ENCODE data around the gene RBM34.

DNA sequence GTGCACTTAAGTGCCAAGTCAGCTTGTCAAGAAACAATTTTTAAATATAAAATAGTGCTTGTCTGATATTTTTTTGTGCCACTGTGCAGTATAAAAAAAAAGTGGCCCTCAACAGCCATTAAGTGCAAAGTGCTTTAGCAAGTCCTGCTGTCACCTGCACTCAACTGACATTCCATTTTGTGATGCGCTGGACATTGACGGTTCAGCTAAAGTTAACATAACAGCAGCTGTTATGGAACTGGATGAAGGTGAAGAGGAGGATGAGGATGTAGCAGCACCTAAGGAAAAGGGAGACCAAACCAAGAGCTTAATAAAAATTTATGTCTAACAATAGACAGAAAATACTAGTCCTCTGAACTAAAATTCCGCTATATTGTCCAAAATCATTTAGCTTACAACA, 7.3 kb upstream of the RBM34 start:
- TF ChIP-seq POLR2AphosphoS5 (IDR thresholded peaks at IDR 0.05; ENCODE audit: low read depth, low read length): no peak
- TF ChIP-seq, protein P1, sequence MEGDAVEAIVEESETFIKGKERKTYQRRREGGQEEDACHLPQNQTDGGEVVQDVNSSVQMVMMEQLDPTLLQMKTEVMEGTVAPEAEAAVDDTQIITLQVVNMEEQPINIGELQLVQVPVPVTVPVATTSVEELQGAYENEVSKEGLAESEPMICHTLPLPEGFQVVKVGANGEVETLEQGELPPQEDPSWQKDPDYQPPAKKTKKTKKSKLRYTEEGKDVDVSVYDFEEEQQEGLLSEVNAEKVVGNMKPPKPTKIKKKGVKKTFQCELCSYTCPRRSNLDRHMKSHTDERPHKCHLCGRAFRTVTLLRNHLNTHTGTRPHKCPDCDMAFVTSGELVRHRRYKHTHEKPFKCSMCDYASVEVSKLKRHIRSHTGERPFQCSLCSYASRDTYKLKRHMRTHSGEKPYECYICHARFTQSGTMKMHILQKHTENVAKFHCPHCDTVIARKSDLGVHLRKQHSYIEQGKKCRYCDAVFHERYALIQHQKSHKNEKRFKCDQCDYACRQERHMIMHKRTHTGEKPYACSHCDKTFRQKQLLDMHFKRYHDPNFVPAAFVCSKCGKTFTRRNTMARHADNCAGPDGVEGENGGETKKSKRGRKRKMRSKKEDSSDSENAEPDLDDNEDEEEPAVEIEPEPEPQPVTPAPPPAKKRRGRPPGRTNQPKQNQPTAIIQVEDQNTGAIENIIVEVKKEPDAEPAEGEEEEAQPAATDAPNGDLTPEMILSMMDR (IDR thresholded peaks at IDR 0.05): no peak
- TF ChIP-seq, protein P2, sequence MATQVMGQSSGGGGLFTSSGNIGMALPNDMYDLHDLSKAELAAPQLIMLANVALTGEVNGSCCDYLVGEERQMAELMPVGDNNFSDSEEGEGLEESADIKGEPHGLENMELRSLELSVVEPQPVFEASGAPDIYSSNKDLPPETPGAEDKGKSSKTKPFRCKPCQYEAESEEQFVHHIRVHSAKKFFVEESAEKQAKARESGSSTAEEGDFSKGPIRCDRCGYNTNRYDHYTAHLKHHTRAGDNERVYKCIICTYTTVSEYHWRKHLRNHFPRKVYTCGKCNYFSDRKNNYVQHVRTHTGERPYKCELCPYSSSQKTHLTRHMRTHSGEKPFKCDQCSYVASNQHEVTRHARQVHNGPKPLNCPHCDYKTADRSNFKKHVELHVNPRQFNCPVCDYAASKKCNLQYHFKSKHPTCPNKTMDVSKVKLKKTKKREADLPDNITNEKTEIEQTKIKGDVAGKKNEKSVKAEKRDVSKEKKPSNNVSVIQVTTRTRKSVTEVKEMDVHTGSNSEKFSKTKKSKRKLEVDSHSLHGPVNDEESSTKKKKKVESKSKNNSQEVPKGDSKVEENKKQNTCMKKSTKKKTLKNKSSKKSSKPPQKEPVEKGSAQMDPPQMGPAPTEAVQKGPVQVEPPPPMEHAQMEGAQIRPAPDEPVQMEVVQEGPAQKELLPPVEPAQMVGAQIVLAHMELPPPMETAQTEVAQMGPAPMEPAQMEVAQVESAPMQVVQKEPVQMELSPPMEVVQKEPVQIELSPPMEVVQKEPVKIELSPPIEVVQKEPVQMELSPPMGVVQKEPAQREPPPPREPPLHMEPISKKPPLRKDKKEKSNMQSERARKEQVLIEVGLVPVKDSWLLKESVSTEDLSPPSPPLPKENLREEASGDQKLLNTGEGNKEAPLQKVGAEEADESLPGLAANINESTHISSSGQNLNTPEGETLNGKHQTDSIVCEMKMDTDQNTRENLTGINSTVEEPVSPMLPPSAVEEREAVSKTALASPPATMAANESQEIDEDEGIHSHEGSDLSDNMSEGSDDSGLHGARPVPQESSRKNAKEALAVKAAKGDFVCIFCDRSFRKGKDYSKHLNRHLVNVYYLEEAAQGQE (IDR thresholded peaks at IDR 0.05; ENCODE audit: insufficient read depth in 1 of 2, low read depth in 2 of 2, low read length in 1 of 2): no peak
- no peak for TF ChIP-seq TCF7L2 (IDR thresholded peaks at IDR 0.05; ENCODE audit: low read depth, low read length)

Measured in Panc1 (cell line).